OCI-LY1 (cell line): ENCODE measurements around the gene TBX4.

Experiments used
- EZH2 ChIP-seq: fragments of 200-600 bp; sonication (generic), shearing (Covaris generic); IDR thresholded peaks from 2 replicates; pipeline ENCODE4 v1.8.0; 2017; ENCODE audit warnings: borderline replicate concordance, mixed run types, mild to moderate bottlenecking, antibody characterized with exemption, low read length, moderate library complexity, mixed read lengths
- TF ChIP-seq, protein P1 (sequence below): fragments of 200-600 bp; sonication (generic), shearing (Covaris generic); IDR thresholded peaks from 2 replicates; pipeline ENCODE4 v1.5.1; 2017; ENCODE audit warnings: mild to moderate bottlenecking, antibody characterized with exemption, low read length, moderate library complexity, mixed read lengths

DNA sequence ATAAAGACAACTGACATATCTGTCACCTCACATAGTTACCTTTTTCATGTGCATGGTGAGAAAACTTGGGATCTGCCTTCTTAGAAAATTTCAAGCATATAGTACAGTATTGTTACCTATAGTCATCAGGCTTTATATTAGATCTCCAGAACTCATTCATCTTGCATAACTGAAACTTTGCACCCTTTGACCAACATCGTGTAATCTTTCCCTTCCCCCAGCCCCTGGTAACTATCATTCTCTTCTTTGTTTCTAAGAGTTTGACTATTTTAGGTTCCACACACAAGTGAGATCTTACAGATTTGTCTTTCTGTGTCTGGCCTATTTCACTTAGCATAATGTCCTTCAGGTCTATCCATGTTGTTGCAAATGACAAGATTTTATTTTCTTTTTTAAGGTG lies 22.9 kb upstream of the TBX4 start:
- TF ChIP-seq, protein P1, sequence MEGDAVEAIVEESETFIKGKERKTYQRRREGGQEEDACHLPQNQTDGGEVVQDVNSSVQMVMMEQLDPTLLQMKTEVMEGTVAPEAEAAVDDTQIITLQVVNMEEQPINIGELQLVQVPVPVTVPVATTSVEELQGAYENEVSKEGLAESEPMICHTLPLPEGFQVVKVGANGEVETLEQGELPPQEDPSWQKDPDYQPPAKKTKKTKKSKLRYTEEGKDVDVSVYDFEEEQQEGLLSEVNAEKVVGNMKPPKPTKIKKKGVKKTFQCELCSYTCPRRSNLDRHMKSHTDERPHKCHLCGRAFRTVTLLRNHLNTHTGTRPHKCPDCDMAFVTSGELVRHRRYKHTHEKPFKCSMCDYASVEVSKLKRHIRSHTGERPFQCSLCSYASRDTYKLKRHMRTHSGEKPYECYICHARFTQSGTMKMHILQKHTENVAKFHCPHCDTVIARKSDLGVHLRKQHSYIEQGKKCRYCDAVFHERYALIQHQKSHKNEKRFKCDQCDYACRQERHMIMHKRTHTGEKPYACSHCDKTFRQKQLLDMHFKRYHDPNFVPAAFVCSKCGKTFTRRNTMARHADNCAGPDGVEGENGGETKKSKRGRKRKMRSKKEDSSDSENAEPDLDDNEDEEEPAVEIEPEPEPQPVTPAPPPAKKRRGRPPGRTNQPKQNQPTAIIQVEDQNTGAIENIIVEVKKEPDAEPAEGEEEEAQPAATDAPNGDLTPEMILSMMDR: no peak
- no peak for TF ChIP-seq EZH2
